Activated naive CD4-positive, alpha-beta T cell treated with anti-CD3 and anti-CD28 coated beads, Interleukin-2, amount 50 U/mL, for 72 hours (primary cell): ENCODE results near the gene GALNT18. TPM values are rescaled to one million over a fixed set of nuclear protein-coding genes. Genes with fewer than 3 reads are reported as not detected.
A peak's percentile ranks its signal among the peaks of the same experiment; 100 is the strongest.

Source experiments
- ATAC-seq, 2 donors: fragments of 150-1000 bp; cut with Tn5 transposase; 2 replicates each; pipeline ENCODE4 v1.10.0; 2021; ENCODE audit warnings: mild to moderate bottlenecking in 2 of 2, moderate library complexity in 2 of 2
- DNase-seq, 2 donors: peaks; one replicate each; pipeline ENCODE4 v3.0.0; 2021 to 2022; ENCODE audit warnings: low spot score in 2 of 2
- H3K27ac Mint-ChIP-seq, 2 donors: one replicate each; pipeline ENCODE4 v1.8.0; 2022; ENCODE audit warnings: mild to moderate bottlenecking in 2 of 2, mixed read lengths in 2 of 2
- H3K36me3 Mint-ChIP-seq, 2 donors: one replicate each; pipeline ENCODE4 v1.8.0; 2022; ENCODE audit warnings: mixed read lengths in 2 of 2
- H3K9me3 Mint-ChIP-seq, 2 donors: one replicate each; pipeline ENCODE4 v1.8.0; 2022; ENCODE audit warnings: mixed read lengths in 2 of 2
- total RNA-seq, 2 donors: library from RNA; stranded (reverse); gene quantifications; one replicate each; pipeline ENCODE4 v1.2.3, GENCODE V29; 2022

Gene GALNT18
- total RNA-seq, 2 donors from 2014 or later, result 2.0 to 19.2 TPM

DNA sequence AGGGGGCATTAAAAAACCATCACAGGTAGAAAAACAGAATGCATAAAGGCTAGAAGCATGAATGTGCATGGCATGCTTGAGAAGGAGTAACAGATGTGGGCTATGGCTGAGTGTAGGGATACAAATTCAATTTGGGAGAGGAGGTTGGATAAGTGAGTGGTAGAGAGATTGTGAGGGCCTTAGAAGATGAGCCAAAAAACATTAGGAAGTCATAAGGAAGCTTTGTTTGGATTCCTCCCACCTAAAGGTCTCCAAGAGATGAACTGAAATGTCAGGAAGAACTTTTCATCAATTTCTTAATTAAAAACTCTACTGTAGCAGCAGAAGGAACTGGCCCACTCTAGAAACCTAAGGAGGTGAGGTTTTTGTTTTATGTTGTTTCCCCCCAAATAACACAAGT, 227.6 kb downstream of the GALNT18 start:
- H3K36me3 Mint-ChIP-seq, result no peaks in the 10 kb centered on the region
- no peak overlapping the region for H3K27ac Mint-ChIP-seq
- no peak for ATAC-seq
- DNase-seq, result no peak
- H3K9me3 Mint-ChIP-seq, result no peaks in the 10 kb centered on the region

DNA sequence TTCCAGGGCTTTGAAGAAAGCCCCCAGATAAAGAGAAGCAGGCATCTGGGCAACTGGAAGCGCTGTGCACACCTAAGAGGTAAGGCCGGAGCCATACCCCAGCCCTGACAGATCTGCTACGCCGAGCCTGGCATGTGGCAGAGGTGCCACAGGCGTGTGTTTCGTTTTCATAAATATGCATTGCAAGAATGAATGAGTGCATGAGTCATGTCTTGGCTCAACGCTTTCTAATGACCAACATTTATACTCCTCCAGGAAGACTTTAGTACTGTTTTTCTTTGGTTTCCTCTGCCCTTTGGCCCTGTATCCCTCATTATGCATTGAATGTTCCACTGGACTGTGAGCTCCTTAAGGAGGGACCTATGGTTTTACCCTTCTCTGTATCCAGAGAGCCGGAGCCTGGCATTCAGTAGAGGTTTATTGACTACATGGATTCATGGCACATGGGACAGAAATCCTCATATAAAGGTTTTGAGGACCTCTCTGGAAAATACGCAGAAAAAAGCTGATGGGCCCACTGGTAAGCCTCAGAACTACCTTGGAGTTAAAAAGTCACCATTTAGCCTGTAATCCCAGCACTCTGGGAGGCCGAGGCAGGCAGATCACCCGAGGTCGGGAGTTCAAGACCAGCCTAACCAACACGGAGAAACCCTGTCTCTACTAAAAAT, 229.9 kb downstream of the GALNT18 start:
- H3K9me3 Mint-ChIP-seq, result no peaks in the 10 kb centered on the region
- H3K36me3 Mint-ChIP-seq, result no peaks in the 10 kb centered on the region
- H3K27ac Mint-ChIP-seq, result no peak overlapping the region
- DNase-seq (no peak), ATAC-seq (no peak)

DNA sequence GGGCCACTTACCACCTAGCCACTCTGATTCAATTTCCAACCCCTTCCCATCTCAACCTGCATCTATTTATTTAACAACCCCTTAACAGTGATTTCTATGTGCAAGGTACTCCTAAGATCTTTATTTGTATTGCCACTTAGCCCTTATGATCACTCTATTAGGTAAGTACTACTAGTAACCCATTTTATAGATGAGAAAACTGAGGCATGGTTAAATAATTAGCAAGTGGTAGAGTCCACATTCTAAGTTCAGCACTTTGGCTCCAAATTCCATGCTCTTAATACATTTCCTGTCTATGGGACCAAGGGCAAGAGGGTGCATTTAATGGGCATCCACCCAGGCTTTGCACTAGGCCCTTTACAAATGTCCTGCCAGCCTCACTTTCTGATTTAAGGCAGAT, 230.6 kb downstream of the GALNT18 start:
- H3K27ac Mint-ChIP-seq, result no peak overlapping the region
- no peaks in the 10 kb centered on the region for H3K9me3 Mint-ChIP-seq
- DNase-seq, result no peak
- no peaks in the 10 kb centered on the region for H3K36me3 Mint-ChIP-seq
- ATAC-seq, result no peak

DNA sequence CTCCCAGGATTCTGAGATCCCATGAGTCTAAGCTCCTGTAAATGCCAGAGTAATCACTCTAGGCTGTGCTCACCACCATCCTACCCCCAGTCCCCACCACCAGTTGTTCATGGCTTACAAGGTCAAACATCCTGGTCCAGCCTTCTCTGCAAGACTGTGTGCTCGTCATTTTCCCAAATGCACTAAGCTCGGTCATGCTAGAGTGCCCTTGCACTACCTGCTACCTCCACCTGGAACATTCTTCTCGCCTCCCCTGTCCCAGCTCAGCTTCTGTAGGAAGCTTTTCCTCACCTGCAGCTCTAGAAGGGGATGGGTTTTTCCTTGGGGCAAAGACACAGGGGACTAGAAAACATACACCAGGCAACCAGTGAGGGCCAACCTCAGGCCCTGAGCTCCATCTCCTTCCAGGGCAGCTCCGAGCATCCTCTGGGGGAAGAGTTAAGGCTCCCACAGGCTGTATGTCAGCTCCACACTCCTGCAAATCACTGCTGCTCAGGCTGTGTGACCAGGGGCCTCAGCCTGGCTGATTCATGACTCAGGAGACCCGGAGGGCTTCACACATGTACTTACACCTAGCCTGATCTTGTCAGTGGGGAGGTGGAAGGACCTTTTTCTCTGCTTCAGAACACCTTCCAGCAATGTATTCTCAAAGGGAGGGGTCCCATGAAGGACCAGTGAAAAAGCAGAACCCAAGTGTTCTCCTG, 231.6 kb downstream of the GALNT18 start:
- ATAC-seq, result no peak
- Mint-ChIP-seq H3K27ac (no peak overlapping the region), H3K9me3 (no peaks in the 10 kb centered on the region), H3K36me3 (no peaks in the 10 kb centered on the region)
- no peak for DNase-seq

DNA sequence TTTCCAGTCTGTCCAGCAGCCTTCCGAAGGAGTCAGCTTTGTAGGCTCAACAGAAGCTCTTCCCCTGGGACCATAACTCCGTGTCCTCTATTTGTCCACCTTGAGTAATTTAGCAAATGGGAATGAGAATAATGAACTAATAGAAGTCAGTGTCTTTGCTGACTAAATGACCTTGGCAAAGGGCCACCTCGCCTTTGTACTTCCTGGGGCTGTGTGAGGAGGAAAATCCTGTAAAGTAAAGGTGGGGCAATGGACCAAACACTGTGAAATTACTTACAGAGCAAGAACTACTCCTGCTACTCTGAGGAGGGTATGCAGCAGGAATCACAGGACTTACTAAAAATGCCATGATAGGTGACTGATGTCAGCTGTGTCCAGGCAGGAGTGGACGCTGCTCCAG, 232.6 kb downstream of the GALNT18 start:
- H3K9me3 Mint-ChIP-seq, result no peaks in the 10 kb centered on the region
- no peaks in the 10 kb centered on the region for H3K36me3 Mint-ChIP-seq
- no peak for DNase-seq
- no peak for ATAC-seq
- no peak overlapping the region for H3K27ac Mint-ChIP-seq

DNA sequence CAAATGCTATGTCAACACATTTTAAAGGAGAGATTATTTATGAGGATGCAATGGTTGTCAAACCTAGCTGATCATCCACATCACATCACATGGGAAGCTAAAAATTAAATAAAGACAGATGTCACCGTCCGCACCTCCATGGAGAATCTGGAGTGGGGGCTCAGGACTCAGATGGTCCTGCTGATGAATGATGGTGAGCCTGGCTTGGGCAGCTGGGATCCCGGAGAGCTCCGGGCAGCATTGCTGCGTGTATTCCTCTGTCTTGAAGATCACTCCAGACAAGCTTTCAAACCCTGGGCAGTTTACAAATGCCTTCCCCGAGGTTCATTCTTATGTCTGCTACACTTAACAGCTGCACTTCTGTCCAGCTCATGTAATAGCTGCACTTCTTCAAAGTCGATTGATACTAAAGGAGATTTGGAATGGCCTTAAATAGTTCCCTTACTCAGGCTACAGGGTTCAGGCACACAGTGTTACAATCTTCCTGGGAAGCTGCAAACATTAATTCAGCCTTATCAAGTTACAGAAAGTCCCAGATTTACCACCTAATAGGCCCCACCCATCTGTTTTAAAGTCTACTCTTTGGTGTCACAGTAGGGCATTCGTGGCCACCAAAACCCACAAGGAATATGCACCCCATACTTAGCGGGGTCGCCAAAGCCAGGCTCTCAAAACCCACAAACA, 234.0 kb downstream of the GALNT18 start:
- no peak for ATAC-seq
- Mint-ChIP-seq H3K36me3 (no peaks in the 10 kb centered on the region), H3K9me3 (peaks cover 0 to 4% of the 10 kb centered on the region in 2 donors)

DNA sequence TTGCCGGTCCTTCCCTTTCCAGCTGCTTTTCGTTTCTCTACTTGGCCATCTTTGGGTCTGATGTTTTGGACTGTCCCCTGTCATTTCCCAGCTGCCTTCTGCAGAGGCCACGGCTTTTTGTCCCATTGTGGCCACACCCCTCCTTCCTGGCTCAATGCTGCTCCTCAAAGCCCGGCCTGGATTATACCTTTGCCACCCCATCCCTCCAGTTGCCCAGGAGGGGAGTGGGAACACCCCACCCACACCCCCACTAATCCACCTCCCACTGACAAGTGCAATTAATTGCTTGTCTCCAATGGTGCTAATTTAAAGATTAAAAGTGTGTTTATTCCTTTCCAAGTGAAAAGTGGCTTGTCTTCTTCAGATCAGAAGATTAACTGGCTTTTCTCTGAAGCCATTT, 234.6 kb downstream of the GALNT18 start:
- Mint-ChIP-seq H3K9me3 (peaks cover 0 to 4% of the 10 kb centered on the region in 2 donors), H3K36me3 (no peaks in the 10 kb centered on the region), H3K27ac (no peak overlapping the region)
- ATAC-seq (no peak), DNase-seq (no peak)

More for the DNA sequence above, 234.0 kb downstream of the GALNT18 start:
- no peak for DNase-seq
- H3K27ac Mint-ChIP-seq, result no peak overlapping the region

DNA sequence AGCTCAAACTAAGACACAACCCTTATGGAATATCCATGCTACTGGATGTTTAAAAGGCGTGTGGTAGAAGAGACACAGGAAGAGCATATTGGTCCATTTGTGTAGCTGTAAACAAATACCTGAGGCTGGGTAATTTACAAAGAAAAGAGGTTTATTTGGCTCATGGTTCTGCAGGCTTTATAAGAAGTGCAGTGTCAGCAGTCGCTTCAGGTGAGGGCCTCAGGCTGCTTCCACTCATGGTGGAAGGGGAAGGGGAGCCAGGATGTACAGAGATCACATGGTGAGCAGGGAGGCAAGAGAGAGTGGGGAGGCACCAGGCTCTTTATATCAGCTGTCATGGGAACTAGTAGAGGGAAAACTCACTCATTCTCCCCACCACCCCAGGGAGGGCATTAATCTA, 237.0 kb downstream of the GALNT18 start:
- H3K36me3 Mint-ChIP-seq, result no peaks in the 10 kb centered on the region
- no peak overlapping the region for H3K27ac Mint-ChIP-seq
- no peak for DNase-seq
- ATAC-seq, result no peak
- H3K9me3 Mint-ChIP-seq, result peaks cover 0 to 4% of the 10 kb centered on the region in 2 donors

DNA sequence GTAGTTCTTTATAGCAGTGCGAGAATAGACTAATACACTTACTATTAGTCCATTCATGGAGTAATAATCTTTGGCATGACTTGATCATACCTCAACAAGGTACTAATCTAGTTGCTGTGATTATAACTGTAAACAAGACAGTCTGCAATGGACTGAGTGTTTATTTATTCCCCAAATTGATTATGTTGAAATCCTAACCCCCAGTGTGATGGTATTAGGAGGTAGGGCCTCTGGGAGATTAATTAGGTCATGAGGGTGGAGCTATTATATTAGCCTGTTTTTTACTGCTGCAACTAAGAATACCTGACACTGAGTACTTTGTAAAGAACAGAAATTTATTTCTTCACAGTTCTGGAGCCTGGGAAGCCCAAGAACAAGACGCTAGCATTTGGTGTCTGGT, 237.8 kb downstream of the GALNT18 start:
- DNase-seq (no peak), ATAC-seq (no peak)
- H3K36me3 Mint-ChIP-seq, result no peaks in the 10 kb centered on the region
- peak overlapping the region in 1 of 2 donors; percentile 69 for H3K27ac Mint-ChIP-seq
- peaks cover 0 to 4% of the 10 kb centered on the region in 2 donors for H3K9me3 Mint-ChIP-seq

DNA sequence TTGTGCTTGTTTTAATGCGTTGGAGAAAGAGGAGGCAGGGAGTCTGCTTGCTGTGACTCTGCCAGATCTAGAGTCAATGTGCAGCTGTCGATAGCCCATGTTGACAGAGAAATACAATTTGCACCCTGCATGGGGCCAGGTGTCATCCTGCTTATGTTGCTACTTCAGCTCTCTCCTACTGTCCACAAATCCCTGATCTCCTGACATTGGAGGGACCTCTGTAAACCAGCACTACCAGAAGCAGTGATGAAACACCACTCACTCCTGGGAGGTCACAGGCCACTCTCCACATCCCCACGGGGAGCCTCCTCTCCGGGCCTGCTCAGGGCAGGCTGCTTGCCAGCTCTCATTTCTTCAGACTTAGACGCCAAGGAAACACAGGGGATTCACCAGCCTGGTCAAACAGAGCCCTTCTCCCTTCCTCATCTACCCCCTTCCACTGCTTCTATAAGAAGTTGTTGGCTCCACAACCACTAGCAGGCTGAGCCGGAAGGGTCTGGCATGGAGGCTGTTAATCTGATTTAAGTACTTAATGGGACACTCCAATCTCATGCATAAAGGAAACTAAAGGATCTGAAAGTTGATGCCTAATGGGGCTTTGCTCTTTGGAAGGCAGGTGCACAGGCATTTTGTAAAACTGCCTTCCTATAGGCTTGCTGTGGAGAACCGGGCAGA, 238.8 kb downstream of the GALNT18 start:
- no peak for DNase-seq
- Mint-ChIP-seq H3K9me3 (peaks cover 0 to 4% of the 10 kb centered on the region in 2 donors), H3K27ac (peak overlapping the region in 1 of 2 donors; percentile 68), H3K36me3 (no peaks in the 10 kb centered on the region)
- no peak for ATAC-seq

DNA sequence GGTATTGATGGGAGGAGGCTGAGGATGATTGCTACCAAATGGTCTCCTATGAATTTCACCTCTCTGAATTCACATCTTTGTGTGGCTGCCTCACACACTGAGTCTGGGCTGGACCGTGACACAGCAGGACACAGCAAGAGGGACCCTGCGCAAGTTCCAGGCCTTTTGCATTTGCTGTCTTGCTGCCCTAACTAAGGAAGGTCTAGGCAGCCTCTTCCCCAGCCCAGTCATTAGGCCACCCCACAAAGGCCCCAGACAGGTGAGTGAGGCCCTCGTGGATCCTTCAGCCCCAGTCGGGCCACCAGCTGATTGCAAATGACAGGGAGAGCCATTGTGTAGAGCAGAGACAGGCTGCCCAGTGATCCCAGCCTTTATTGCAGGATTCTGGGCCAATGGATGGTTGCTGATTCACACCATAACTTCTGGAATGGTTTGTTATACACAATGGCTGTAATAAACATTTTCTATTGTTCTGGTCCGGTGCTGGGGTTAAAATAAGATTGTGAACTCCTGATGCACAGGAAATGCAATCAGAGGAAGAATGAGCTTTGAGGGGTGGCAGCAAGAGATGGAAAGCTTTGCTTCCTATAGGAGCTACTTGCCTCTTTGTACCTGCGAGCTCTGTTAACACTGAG, 240.2 kb downstream of the GALNT18 start:
- H3K27ac Mint-ChIP-seq, result no peak overlapping the region
- DNase-seq, result no peak
- no peak for ATAC-seq
- H3K36me3 Mint-ChIP-seq, result no peaks in the 10 kb centered on the region
- peaks cover 0 to 4% of the 10 kb centered on the region in 2 donors for H3K9me3 Mint-ChIP-seq

DNA sequence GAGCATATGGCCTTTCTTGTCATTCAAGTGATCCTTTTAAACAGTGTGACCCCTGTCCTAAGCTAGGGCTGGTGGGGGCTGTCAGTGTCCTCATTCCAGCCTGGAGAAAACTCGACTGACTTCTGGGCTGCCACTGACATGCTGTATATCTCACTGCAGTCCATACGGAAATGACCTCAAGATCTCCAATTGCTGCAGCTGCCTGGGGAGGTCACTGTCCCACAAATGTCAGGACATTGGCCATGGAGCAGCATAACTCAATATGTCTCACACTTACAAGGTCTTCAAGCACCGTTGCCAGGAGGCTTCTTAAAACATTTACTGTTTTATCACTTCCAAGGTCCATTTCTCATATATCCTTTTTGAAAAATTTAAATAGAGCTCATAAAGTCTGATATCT, 240.9 kb downstream of the GALNT18 start:
- H3K36me3 Mint-ChIP-seq, result no peaks in the 10 kb centered on the region
- ATAC-seq (no peak), DNase-seq (no peak)
- no peak overlapping the region for H3K27ac Mint-ChIP-seq
- H3K9me3 Mint-ChIP-seq, result peaks cover 0 to 4% of the 10 kb centered on the region in 2 donors

DNA sequence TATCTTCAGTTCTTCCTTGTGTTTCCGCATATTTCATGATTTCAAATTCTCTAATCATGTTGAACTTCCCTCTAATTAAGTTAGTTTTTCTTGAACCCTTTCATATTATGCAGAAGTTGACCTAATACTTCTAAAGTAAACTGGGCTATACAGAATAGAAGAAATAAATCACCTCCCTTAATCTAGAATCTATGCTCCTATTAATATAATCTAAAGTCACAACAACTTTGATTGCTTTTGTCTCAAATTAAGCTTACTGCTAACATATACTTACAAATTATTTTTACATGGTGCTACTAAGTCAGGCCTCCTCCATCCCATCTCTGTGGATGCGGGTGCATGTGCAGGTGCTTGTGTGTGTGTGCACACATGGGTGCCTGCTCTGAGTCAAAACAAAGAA, 241.5 kb downstream of the GALNT18 start:
- peaks cover 0 to 4% of the 10 kb centered on the region in 2 donors for H3K9me3 Mint-ChIP-seq

DNA sequence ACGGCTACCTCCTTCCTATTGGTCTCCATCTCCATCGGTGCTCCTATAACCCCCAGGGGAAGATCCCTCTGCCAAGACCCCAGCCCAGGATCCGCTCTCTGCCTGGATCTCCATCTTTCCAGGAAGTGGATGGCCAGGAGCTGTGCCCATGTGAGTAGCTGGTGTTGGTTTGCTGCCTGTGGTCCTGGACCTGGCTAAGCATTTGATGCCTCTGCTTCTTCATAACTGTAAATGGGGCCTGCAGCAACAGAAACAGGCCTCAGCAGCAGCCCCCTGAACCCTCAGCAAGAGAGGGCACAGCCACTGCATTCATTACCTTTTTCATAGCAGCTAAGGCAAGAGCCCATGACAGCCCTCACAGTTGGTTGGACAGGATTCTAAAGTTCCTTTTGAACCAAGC, 242.1 kb downstream of the GALNT18 start:
- peaks cover 0 to 4% of the 10 kb centered on the region in 2 donors for H3K9me3 Mint-ChIP-seq
- H3K27ac Mint-ChIP-seq, result peak overlapping the region in 1 of 2 donors; percentile 50
- ATAC-seq, result no peak
- no peaks in the 10 kb centered on the region for H3K36me3 Mint-ChIP-seq
- no peak for DNase-seq

More for the DNA sequence above, 241.5 kb downstream of the GALNT18 start:
- ATAC-seq (no peak), DNase-seq (no peak)
- H3K36me3 Mint-ChIP-seq, result no peaks in the 10 kb centered on the region
- no peak overlapping the region for H3K27ac Mint-ChIP-seq

DNA sequence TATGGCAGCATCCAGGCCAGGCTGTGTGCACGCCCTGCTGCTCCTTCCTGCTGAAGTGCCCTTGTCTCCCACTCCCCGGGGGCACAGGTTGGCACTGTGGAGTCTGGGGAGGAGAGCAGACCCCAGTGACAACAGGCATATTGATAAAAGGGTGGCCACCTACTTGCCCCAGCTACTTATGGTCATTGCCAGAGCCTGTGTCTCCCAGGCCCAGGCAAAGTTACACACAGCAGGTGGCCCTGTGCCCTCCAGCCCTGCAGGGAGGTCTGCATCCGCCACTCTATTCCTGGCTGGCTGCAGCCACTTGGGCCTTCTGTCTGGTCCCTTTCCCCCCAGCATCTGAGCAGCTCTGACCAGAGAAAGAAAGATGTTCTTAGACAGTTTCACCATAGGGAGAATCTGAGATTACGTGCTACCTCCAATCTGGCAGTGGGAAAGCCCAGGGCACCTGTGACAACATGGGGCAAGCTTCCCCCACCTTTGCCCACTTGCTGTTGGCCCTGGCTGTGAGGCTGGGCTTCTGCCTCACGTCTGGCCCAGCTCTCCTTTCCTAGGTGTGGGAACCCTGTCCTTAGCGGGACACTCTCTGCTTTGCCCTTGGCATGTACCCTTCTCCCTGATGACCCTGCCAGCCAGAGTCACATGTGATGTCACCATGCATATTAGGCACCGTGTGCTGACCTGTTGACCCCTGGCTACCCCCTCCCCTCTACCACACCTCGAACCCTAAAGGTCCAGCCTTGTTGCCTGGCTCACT, 243.4 kb downstream of the GALNT18 start:
- Mint-ChIP-seq H3K36me3 (no peaks in the 10 kb centered on the region), H3K27ac (no peak overlapping the region), H3K9me3 (no peaks in the 10 kb centered on the region)
- no peak for DNase-seq
- no peak for ATAC-seq
